GM20000 (cell line): ENCODE data around the gene PNPLA5.

Experiments used
- DNase-seq: peaks from one replicate; pipeline ENCODE4 v3.0.0; 2012; ENCODE audit warnings: low spot score
- CTCF ChIP-seq: IDR thresholded peaks from 2 replicates; pipeline ENCODE4 v1.5.1; 2012; ENCODE audit warnings: mild to moderate bottlenecking, control low read depth; ENCODE audit errors: extremely low read depth, missing control alignments

Gene PNPLA5

GRCh38 chr22:43889201-43889859, 2.5 kb downstream of the PNPLA5 start:
- no peak for DNase-seq
- TF ChIP-seq CTCF = no peak

- no peak for DNase-seq
- no peak for TF ChIP-seq CTCF
Observed at GRCh38 chr22:43888740-43889139, 3.1 kb downstream of the PNPLA5 start.

- DNase-seq = no peak
- TF ChIP-seq CTCF = no peak
Observed at GRCh38 chr22:43887391-43887790, 4.4 kb downstream of the PNPLA5 start.

GRCh38 chr22:43886231-43886630, 5.6 kb downstream of the PNPLA5 start:
- no peak for DNase-seq
- no peak for TF ChIP-seq CTCF

GRCh38 chr22:43885786-43886185, 6.0 kb downstream of the PNPLA5 start:
- no peak for TF ChIP-seq CTCF

GRCh38 chr22:43885319-43885671, 6.5 kb downstream of the PNPLA5 start:
- no peak for DNase-seq
- TF ChIP-seq CTCF = no peak

More at GRCh38 chr22:43885786-43886185, 6.0 kb downstream of the PNPLA5 start:
- DNase-seq = no peak

- peak; percentile 79 for DNase-seq
- TF ChIP-seq CTCF = peak; percentile 64
Observed at GRCh38 chr22:43884600-43885318, 7.1 kb downstream of the PNPLA5 start.
